ENCODE measurements around the gene COL23A1. TPM values are rescaled to one million over a fixed set of nuclear protein-coding genes. Genes with fewer than 3 reads are reported as not detected.

The COL23A1 gene
- polyA plus RNA-seq, 3 donors = 5.7 to 8.7 (median 7.7) TPM

DNA sequence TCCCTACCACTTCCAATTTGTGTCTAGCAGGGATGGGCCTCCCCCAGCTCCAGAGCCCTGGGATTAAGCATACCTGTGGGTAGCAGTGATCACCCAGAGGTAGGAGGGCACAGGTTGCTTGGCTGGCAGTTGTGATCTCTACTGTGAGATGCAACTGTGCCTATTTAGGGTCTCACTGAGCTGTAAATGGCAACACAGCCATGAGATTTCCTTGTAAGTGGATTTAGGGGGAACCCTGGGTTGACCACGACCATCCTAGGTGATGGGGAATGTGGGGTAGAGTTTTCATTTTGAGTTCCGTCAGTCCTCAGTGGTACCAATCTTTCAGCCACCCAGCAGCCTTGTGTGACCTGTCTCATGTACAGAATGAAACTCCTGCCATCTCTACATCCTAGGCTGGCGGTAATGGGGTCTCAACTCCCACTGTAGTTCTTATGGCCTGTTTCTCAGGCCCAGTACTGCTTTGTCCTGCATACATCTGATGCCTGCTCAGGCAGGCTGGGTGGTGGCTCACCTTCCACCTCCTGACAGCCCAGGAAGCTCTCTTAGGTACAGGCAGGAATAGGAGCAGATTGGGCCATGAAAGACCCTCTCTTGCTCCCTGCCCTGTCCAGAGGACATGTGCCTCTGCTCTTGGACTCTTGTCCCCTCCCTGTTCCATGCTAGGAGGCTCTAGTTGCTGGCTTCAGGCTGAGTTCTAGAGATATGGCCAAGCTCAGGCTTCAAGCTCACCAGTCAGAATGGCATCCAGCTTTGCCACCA, 377.8 kb downstream of the COL23A1 start:
- no peak for DNase-seq (ENCODE audit: extremely low read depth in 1 of 11, low read depth in 9 of 11, low spot score in 4 of 11)

DNA sequence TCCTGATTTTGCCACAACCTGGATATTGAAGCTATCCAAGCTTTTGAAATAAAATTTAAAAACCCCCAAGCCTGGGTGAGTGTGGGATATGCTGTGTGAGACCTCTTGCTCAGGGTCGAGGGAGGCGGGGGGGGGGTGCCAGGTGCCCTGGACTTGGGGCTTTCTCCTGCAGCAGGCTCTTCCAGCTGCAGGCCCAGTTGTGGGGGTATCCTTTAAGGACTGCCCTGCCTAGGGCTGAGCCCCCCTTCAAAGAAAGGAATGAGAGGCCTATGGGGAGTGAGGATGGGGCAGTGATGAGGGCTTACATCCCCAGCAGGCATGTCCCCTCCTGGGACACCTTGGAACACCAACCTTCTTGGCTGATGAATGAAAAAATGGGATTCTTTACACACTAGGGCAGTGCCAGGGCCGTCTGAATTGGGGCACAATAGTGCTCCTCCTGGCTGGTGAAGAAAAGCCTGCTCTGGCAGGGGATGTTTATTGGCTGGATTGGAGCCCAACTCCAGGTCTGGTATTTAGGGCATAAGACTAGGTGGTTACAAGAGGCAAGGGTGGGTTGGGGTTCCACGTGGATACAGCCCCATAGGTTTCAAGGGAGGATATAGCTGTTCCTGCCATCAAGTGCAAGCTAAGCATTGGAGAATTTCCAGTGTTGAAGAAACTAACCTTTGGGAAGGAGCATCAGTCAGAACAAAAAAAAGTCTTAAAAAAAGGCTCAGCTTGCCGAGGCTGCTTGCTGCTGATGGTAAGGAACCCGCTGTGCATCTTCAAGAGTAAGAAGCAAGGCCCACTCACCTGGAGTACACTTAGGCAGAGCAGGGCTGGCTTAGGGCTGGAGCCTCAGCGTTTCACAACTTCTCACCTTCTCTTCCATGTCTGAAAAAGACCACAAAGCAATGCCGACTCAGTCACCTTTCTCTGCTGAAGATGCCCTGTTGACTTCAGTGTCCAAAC, 378.8 kb downstream of the COL23A1 start:
- no peak for DNase-seq (ENCODE audit: extremely low read depth in 1 of 11, low read depth in 9 of 11, low spot score in 4 of 11)

DNA sequence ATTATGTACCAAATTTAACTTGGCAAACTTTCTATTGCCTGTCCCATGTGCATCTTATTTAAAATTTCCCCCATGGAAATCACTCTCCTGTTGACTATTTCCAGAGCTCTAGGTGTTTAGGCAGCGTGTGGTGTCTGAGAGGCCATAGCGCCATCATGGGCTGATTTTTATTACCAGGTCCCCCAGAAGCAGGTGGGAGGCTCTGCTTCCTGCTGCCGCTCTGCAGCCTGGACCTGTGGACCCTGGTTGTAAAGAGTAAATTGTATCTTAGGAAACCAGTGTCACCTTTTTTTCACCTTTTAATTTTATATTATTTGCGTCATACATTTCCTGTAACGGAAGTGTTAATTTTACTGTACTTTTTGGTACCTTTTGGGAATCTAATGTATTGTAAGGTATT, 379.5 kb downstream of the COL23A1 start:
- no peak for DNase-seq (ENCODE audit: extremely low read depth in 1 of 11, low read depth in 9 of 11, low spot score in 4 of 11)

DNA sequence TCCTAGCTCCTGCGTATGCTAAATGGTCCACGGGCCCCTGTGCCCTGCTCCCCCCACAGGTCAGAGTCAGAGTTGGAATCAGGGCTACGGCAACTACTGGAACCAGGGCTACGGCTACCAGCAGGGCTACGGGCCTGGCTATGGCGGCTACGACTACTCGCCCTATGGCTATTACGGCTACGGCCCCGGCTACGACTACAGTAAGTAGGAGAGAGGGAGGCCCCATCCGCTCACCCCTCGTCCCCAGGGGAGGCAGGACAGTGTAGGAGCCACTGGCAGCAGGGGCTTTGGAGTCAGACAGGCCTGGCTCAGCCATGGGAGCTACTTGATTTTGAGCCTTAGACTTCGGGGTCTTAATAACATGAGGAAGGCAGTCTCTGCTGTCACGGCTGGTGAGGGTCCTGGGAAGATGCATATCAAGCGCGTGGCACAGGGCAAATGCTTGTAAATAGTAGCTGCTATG, 380.1 kb downstream of the COL23A1 start:
- no peak for DNase-seq (ENCODE audit: extremely low read depth in 1 of 11, low read depth in 9 of 11, low spot score in 4 of 11)

DNA sequence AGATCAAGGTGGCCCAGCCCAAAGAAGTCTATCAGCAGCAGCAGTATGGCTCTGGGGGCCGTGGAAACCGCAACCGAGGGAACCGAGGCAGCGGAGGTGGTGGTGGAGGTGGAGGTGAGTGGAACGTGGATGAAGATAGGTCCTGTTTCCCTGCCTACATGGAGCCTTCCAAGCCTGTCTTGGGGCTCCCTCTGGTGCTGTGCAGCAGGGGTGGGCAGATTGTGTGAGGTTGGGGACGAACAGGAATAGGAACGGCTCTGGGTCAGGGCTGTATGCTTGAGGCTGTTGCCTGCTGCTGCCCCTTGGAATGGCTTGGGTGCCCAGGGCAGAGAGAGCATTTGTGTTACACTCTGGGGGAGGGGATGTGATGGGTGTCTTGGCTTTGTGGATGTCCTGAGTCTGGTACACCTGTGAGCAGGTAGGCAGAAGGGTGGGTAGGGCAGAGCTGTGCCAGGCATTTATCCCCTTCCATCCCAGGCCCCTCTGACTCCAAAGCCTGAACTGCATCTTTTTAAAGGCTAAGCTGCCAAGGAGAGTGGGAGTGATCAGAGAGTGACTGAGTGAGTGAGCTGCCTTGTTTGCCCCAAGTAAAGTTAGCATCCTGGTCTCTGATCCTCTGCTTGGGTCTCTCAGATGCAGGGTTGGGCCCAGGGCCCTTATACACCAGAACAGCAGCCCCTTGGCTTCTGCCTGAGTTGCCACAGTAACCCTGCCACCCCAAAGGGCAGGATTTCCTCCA, 380.7 kb downstream of the COL23A1 start:
- no peak for DNase-seq (ENCODE audit: extremely low read depth in 1 of 11, low read depth in 9 of 11, low spot score in 4 of 11)

DNA sequence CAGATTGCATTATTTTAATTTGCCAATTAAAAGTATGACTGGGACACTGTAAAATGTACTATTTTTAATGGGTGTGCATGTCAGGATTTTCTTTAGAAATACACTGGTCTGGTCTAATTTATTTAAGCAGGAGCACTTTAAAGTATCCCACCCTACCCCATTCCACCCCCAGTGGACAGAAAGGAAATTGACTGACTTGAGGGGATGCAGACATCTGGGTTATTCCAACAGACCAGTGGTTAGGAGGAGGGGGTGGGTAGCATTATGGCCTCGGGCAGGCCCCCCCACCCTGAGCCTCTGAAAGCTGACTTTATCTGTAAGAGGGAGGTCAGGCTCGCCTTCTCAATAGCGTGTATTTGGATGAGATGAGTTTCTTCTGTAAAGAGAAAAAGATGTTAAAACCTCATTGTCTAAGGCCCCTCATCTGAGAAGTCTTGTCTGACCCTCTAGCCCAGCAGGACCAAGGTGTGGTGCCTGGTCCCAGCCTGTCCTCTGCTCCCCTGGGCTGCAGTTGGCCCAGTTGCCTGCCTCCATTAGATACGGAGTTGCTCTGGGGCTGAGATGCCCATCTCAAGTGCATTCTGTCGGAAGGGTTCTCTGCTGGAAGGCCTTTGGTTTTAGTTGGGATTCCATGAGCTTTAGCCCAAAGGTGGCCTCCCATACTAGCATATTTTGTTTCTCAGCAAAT, 381.5 kb downstream of the COL23A1 start:
- no peak for DNase-seq (ENCODE audit: extremely low read depth in 1 of 11, low read depth in 9 of 11, low spot score in 4 of 11)

DNA sequence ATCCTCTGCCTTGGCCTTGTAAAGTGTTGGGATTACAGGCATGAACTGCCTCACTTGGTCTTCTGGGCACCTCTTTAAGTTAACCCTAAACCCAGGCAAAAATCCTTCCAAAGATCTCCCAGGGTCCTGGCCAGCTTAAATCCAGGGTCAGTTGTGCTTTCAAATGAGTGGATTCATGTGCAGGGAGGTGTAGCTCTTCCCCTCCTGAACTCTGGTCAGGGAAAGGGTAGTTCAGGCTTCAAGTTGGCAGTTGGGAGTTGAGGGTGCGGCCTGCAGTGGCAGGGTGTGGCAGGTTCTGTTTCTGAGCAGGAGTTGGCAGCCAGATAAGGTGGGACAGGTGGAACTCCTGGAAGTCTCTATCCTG, 382.3 kb downstream of the COL23A1 start:
- no peak for DNase-seq (ENCODE audit: extremely low read depth in 1 of 11, low read depth in 9 of 11, low spot score in 4 of 11)

DNA sequence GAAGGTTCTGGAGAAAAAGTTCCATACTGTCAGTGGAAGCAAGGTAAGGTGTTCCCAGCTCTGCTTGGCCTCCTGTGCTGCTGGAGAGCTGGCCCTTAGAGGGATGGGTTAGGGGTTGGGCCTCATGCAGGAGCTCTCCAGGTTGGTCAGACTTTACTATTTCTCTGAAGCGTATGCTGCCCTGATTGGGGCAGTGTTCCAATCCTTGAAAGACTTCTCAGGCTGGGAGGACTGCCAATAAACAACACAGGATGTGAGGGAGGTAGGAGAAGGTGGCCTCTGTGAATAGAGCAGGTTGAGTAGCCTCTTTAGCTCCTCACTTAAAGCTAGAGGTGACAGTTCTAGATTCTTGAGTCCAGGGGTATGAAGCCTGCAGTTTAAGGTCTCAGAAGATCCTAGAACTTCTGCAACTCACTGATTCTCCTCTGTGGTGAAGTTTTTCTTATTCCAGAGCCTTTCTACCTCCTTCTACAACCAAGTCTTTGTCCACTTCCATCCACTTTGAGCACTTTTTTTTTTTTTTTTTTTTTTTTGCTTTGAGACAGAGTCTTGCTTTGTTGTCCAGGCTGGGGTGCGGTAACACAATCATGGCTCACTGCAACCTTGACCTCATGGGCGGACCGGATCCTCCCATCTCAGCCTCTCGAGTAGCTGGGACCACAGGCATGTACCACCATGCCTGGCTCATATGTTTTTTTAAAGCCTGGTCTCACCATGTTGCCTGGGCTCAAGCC, 382.8 kb downstream of the COL23A1 start:
- no peak for DNase-seq (ENCODE audit: extremely low read depth in 1 of 11, low read depth in 9 of 11, low spot score in 4 of 11)

DNA sequence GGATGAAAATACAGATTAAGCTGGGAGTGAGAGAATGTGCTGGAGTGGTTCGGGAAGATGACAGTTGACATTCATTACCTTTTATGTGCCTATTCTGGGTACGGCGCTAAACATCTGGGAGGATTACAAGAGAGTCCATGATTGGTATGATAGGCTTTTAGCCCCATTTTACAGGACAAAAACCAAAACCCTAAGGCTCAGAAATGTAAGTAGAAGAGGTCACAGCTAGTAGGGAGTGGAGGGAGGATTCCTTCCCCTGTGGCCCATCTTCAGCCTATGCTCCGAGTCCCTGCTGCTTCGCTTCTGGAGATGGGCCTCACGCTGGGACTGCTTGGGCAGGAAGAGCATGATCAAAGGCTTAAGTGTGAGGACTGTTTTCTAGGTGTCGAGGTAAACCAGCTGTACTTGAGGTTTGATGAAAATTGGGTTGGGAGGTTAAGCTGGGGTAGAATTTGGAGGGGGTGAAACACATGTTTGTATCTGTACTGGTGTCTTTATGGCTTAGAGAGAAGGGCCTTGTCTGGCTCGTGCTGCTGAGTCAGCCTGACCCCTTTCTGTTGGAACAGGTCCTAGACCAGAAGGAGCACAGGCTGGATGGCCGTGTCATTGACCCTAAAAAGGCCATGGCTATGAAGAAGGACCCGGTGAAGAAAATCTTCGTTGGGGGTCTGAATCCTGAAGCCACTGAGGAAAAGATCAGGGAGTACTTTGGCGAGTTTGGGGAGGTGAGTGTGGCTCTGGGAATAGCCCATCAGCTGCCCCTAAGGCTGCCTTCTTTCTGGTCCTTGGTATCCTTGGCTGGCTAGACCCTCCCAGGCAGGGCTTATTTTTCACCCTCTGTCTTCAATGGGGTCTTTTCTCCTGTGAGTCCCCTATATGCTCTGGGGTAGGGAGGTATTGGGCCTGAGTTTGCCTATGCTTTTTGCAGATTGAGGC, 383.8 kb downstream of the COL23A1 start:
- DNase-seq (ENCODE audit: extremely low read depth in 1 of 11, low read depth in 9 of 11, low spot score in 4 of 11) = no peak

DNA sequence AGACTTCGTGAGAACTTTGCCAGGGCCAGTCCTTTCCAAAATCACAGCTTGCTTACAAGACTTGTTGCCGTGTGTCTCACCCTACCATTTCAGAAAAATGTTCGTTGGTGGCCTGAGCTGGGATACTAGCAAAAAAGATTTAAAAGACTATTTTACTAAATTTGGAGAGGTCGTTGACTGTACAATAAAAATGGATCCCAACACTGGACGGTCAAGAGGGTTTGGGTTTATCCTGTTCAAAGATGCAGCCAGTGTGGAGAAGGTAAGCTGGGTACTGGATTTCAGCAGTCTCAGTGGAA, 384.5 kb downstream of the COL23A1 start:
- DNase-seq (ENCODE audit: extremely low read depth in 1 of 11, low read depth in 9 of 11, low spot score in 4 of 11) = no peak

DNA sequence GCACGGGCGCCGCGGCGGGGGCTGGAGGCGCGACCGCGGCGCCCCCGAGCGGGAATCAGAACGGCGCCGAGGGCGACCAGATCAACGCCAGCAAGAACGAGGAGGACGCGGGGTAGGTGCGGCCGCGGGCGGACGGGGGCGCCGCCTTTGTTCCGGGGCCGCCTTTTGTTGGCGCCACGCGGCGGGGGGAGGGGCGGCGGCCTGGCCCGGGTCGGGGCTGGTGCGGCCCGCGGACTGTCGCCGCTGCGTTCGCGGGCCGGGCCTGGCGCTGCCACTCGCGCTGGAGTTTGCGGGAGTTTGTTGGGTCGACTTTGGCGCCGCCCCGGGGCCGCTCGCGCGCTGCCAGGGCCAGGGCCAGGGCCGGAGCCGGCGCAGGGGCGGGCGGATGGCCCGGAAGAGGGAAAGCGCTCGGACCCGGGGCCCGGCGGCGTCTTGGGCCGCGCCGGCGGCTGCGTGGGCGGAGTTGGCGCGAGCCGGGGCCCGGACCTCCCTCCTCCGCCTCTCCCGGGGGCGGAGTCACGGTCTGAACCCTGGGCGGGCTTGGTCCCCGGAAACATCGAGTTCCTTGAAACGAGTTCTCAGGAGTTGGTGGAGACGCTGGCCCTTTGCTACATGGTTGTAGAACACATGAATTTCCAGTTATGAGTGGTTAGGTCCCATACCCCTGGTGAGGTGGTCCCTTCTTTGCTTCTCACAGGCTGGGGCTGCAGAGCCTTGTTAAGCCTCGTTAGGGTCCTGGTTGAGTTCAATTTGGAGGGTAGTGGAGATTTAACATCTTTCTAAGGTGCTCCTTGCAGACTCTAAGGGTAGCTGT, 385.1 kb downstream of the COL23A1 start:
- peak in 9 of 11 donors; percentile 50 to 68 (median 59) for DNase-seq (ENCODE audit: extremely low read depth in 1 of 11, low read depth in 9 of 11, low spot score in 4 of 11)

DNA sequence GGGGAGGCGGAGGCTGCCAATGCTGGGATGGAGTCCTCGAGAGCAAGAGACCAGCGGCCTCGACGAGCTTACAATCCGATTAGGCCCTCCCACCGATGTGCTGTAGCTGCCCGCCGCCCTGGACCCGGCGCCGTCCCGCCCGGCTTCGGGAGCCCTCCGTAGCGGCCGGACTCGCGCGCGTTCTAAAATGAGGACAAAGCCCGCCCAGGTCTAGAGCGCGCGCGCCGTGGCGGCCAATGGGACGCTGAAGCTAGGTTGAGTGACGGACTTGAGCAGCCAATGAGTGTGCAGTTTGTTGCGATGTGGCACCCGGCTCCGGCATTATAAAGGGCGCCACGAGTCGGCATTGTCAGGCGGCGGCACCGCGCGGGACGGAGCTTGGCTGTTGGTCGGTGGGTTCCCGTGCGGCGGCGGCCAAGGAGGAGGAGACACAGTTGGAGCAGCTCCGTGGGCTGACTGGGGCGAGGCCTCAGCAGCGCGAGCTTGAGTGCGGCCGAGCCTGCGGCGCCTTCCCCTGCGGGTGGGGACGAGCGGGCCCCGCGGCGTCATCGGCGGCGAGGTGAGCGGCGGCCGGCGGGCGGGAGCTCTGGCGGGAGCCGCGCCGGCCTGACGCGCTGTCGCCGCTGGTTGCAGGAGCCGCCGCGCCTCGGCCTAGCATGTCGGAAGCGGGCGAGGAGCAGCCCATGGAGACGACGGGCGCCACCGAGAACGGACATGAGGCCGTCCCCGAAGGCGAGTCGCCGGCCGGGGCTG, 385.8 kb downstream of the COL23A1 start, which contains the start of gene HNRNPAB:
Gene HNRNPAB (plus strand): TSS at position 352 of the 753 bp plus-strand sequence. CDS start 305 bp downstream, at position 657.
- DNase-seq (ENCODE audit: extremely low read depth in 1 of 11, low read depth in 9 of 11, low spot score in 4 of 11) = peak; percentile 91 to 97 (median 95)

DNA sequence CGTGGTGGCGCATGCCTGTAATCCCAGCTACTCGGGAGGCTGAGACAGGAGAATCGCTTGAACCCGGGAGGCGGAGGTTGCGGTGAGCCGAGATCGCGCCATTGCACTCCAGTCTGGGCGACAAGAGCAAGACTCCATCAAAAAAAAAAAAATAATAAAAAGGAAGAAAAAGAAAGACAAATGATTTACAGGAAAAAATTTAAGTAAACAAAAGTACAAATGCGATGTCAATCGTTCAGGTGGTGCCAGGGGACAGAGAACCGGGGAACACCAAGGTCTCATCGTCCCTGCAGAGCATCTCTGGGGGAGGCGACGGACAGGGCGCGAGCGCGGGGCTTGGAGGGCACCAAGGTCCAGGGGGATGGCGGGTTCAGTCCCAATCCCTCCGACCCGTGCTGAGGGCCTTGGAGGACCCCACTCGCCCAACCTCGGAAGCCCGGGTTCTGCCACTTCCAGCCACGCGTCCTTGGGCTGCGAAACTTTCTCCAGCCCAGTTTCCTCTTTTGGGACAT, 386.5 kb downstream of the COL23A1 start:
- DNase-seq (ENCODE audit: extremely low read depth in 1 of 11, low read depth in 9 of 11, low spot score in 4 of 11) = no peak

DNA sequence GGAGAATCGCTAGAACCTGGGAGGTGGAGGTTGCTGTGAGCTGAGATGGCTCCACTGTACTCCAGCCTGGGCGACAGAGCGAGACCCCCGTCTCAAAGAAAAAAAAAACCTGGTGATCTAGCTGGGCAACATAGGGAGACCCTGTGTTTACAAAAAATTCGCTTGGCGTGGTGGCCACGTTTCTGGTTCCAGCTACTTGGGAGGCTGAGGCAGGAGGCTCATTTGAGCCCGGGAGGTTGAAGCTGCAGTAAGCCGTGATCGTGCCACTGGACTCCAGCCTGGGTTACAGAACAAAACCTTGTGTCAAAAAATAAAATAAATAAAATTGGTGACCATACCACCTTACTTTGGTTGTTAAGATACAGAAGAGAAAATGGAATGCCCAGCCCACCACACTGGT, 387.7 kb downstream of the COL23A1 start:
- no peak for DNase-seq (ENCODE audit: extremely low read depth in 1 of 11, low read depth in 9 of 11, low spot score in 4 of 11)

DNA sequence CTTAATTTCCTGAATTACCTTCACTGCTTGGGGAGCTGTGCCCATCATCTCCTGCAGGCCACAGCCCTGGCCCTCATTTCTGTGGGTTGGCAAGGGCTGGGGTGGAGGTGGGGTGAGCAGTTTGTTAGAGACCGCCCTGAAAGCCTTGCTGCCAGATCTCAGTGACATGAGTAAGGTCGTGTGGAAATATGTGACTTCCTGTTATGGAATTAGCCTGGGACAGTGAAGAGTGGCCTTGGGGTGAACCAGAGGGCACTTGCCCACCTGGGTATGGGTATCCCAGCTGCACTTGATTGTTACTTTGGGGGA, 388.3 kb downstream of the COL23A1 start:
- DNase-seq (ENCODE audit: extremely low read depth in 1 of 11, low read depth in 9 of 11, low spot score in 4 of 11) = no peak
